Cerebellar cortex (tissue), 1 donor: ENCODE results near the gene NUMB.

Source experiments
- DNase-seq: peaks from one replicate; pipeline ENCODE4 v3.0.0-alpha.2; 2015; ENCODE audit warnings: low spot score

The NUMB gene

GRCh38 chr14:73458183-73458976 lies at the start of gene NUMB:
Gene NUMB (minus strand): TSS chr14:73458546. CDS start chr14:73355751, 102,795 bp downstream.
- DNase-seq, result peak; percentile 100

DNA sequence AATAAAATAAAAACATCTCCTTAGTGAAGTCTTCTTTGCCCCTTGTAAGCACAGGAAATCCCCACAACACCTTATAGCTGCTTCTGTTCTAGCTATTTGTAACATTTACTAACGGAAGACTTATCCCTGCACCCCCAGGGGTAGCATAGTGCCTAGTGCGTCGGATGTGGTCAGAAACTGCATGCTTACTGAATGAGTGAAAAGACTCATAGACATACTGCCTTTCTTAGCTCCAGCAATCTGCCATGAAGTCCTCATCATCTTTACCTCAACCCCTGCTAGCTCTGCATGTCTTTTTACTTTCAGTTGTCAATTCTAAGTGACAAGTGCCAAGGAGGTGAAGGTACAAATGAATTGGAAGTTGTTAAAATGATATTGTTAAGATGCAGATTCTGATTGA lies 45.3 kb upstream of the NUMB start:
- no peak for DNase-seq

DNA sequence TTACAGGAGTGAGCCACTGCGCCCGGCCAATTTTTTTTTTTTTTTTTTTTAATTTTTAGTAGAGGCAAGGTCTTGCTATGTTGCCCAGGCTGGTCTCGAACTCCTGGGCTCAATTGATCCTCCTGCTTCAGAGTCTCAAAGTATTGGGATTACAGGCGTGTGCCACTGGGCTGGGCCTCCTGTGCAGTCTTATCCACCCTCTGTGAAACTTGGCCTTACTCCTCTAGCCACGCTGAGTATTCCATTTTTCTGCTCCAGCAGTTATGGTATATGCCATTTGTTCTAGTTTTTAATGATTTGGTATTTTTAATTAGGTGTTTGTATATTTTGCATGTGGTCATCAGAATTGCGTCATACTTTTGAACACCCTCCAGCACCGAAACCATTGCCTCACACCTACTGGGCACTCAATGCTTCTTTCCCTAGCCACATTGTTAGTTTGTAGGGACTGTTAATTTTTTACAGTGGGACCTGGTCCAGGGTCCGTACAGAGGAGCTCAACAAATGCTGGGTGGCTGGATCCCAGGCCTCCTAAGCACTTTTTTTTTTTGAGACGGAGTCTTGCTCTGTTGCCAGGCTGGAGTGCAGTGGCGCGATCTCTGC lies 43.8 kb upstream of the NUMB start:
- no peak for DNase-seq

DNA sequence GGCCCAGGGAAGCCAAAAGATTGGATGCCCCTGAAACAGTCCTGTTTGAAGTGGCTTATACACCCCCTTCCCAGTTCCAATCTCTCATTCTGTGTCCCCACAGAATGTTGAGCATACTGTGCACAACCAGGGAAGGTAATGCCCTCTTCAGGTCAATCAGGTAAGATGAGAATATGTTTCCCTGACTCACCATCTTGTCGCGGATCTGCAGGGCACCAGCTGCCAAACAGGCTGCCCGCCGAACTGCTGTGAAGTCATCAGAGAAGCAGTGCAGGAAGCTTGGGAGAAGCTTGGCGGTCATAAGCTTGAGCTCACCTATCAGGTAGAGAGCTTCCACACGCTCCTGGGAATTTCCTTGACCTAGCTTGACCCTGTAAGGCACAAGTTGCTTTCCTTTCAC lies 42.0 kb upstream of the NUMB start:
- no peak for DNase-seq

DNA sequence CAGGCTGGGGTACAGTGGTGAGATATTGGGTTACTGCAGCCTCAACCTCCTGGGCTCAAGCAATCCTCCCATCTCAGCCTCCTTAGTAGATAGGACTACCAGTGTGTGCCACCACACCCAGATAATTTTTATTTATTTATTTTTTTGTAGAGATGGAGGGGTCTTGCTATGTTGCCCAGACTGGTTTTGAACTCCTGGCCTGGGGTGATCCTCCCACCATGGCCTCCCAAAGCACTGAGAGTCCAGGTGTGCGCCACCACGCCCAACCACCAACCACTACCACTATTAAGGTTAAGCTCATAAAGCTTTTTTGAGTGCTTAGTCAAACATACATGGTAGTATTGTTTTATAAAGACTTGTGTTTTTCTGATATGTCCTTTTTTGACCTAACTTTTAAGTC lies 36.2 kb upstream of the NUMB start:
- no peak for DNase-seq

DNA sequence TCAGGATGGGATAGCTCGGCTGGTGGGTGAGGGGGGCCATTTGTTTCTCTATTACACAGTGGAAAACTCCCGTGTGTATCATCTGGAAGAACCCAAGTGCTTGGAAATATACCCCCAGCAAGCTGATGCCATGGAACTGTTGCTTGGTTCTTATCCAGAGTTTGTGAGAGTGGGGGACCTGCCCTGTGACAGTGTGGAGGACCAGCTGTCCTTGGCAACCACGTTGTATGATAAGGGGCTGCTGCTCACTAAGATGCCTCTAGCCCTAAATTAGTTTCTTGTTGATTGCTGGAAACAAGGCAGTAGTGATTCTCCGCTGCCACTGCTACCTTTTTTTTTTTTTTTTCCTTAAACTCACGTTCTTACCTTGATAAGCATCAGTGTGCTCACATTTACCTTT lies 34.3 kb upstream of the NUMB start:
- no peak for DNase-seq

DNA sequence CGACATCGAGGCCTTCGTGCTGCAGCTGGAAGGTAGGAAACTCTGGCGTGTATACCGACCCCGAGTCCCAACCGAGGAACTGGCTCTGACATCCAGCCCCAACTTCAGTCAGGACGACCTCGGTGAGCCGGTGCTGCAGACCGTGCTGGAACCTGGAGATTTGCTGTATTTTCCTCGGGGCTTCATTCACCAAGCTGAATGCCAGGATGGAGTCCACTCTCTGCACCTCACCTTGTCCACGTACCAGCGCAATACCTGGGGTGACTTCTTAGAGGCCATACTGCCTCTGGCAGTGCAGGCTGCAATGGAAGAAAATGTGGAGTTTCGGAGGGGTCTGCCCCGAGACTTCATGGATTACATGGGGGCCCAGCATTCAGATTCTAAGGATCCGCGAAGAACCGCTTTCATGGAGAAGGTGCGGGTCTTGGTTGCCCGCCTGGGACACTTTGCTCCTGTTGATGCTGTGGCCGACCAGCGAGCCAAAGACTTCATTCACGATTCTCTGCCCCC lies 33.8 kb upstream of the NUMB start:
- no peak for DNase-seq

GRCh38 chr14:73491256-73492042 lies 33.1 kb upstream of the NUMB start:
- peak; percentile 44 for DNase-seq

- no peak for DNase-seq
These were observed 31.3 kb upstream of the NUMB start for GRCh38 chr14:73489481-73490175.

DNA sequence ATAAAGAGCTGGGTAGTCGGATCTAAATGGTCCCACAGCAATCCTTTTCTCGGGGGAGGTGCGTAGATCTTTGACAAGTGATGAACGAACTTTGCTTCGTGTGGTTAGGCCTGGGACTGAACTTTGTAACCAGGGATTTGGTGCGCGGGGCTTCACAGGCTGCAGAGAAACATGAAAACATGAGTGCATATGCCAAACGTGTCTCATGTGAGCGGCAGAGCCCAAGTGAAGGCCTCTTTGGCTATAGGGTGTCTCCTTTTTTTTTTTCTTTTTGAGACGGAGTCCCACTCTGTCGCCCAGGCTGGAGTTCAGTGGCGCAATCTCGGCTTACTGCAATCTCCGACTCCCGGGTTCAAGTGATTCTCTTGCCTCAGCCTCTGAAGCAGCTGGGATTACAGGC lies 20.3 kb upstream of the NUMB start:
- DNase-seq, result no peak

GRCh38 chr14:73477618-73478266 lies 19.4 kb upstream of the NUMB start:
- DNase-seq, result no peak

- DNase-seq, result no peak
These were observed 18.1 kb upstream of the NUMB start for GRCh38 chr14:73476451-73476931.

GRCh38 chr14:73474952-73475351 lies 16.6 kb upstream of the NUMB start:
- DNase-seq, result no peak

DNA sequence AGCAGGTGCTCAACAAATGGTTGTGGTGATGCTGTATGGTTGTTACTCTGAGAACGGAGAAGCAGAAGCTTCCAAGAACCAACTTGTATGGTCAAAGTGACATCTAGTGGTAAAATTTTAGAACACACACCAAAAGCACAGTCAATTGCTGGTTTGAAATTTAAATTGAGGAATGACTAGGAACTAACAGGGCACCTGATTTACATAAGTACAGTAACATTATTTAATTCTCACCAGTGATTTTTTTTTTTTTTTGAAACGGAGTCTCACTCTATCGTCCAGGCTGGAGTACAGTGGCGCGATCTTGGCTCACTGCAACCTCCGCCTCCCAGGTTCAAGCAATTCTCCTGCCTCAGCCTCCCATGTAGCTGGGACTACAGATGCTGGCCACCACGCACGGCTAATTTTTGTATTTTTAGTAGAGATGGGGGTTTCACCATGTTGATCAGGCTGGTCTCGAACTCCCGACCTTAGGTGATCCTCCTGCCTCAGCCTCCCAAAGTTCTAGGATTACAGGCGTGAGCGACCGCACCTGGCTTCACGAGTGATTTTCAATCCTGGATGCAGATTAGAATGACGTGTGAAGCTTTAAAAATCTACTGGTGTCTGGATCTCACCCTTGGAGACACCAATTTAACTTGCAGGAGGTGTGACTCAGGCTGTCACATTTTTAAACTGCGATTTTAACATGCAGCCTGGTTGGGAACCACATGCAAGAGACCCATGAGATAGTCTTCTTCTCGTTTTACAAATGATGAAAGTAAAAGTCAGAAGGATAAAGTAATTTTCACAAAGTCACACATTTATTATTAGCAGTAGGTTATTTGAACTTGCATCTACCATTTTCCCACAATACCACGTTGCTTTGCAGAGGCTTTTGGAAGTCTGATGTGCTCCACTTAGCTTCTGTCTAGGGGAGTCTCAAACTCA lies 14.1 kb upstream of the NUMB start:
- peak; percentile 87 for DNase-seq

GRCh38 chr14:73471582-73472184 lies 13.3 kb upstream of the NUMB start:
- DNase-seq, result no peak

- DNase-seq, result no peak
These were observed 10.6 kb upstream of the NUMB start for GRCh38 chr14:73468828-73469375.

DNA sequence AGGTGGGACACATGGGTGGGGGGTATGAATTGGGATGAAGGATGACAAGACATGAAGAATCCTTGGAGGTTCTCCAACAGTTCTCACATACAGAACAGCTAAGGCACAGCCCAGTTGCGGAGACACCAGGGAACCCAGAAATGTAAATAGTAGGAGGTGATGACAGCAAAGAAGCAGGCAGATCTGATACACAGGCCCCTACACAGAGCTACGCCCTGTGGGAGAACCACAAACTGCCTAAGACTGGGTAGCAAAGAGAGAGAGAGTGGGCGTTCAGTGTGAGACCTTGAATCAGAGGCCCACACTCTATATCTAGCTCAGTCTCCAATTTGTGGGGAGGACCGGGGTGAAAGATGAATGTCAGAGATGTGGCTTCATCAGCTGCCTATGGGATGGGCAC lies 9.5 kb upstream of the NUMB start:
- no peak for DNase-seq

- no peak for DNase-seq
These were observed 9.0 kb upstream of the NUMB start for GRCh38 chr14:73467377-73467776.

DNA sequence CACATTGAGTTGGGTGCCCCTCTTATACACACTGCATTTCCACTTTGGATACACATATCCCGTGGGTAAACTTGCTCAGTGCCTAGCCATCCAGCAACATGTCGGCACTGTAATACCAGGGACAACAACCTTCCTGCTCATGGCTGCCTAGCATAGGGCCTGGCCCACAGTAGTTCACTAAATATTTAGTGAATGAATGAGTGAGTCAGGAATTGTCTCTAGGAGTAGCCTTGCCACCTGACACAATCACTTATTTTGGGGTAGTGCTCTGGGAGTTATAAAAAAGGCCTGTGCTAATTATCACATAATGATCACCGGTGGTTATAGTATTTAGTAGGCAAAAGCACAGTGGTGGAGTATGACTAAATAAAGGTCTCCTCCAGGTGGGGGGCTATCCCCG lies 8.5 kb upstream of the NUMB start:
- no peak for DNase-seq
